SK-N-SH treated with all-trans-retinoic acid at 6 μM for 48 hours (cell line): Measurements from ENCODE around the gene ZFHX3.

Experiments used
- ATAC-seq: fragments of 200-7000 bp; cut with Tn5 transposase; 3 replicates; pipeline ENCODE4 v1.9.1; 2020; ENCODE audit warnings: mild to moderate bottlenecking, moderate library complexity
- ARNTL ChIP-seq: fragments of 450-650 bp; formaldehyde crosslinking; IDR thresholded peaks from 2 replicates; pipeline ENCODE4 v1.5.0; 2020; ENCODE audit warnings: low read depth, mild to moderate bottlenecking, moderate library complexity, borderline replicate concordance
- BACH2 ChIP-seq: fragments of 250-450 bp; sonication (Bioruptor Pico); IDR thresholded peaks from 2 replicates; pipeline ENCODE4 v1.9.0; 2021; ENCODE audit warnings: mild to moderate bottlenecking, borderline replicate concordance
- CSDC2 ChIP-seq: fragments of 250-450 bp; sonication (Bioruptor Pico); IDR thresholded peaks from 2 replicates; pipeline ENCODE4 v1.5.0; 2020; ENCODE audit warnings: mild to moderate bottlenecking, moderate library complexity
- GLIS3 ChIP-seq: fragments of 250-450 bp; sonication (Bioruptor Pico); IDR thresholded peaks from 2 replicates; pipeline ENCODE4 v1.5.0; 2020; ENCODE audit warnings: mild to moderate bottlenecking, moderate library complexity
- ISL1 ChIP-seq: fragments of 250-450 bp; sonication (Bioruptor Pico); IDR thresholded peaks from 2 replicates; pipeline ENCODE4 v2.1.2; 2022; ENCODE audit warnings: mild to moderate bottlenecking, moderate library complexity
- OSR1 ChIP-seq: fragments of 250-450 bp; sonication (Bioruptor Pico); IDR thresholded peaks from 2 replicates; pipeline ENCODE4 v1.8.0; 2022; ENCODE audit warnings: moderate library complexity, mild to moderate bottlenecking, inconsistent platforms
- POU6F1 ChIP-seq: fragments of 250-450 bp; sonication (Bioruptor Pico); IDR thresholded peaks from 2 replicates; pipeline ENCODE4 v1.8.0; 2021; ENCODE audit warnings: low read depth, mild to moderate bottlenecking, moderate library complexity, borderline replicate concordance
- PPARA ChIP-seq: fragments of 250-450 bp; sonication (Bioruptor Pico); IDR thresholded peaks from 2 replicates; pipeline ENCODE4 v1.5.0; 2020; ENCODE audit warnings: mild to moderate bottlenecking, borderline replicate concordance
- SNAI2 ChIP-seq: fragments of 250-450 bp; sonication (Bioruptor Pico); IDR thresholded peaks from 2 replicates; pipeline ENCODE4 v1.5.0; 2020; ENCODE audit warnings: mild to moderate bottlenecking, moderate library complexity
- TCF4 ChIP-seq: fragments of 250-450 bp; sonication (Bioruptor Pico); IDR thresholded peaks from 2 replicates; pipeline ENCODE4 v1.8.0; 2021; ENCODE audit warnings: mild to moderate bottlenecking, moderate library complexity, borderline replicate concordance
- TOX ChIP-seq: fragments of 250-450 bp; sonication (Bioruptor Pico); IDR thresholded peaks from 2 replicates; pipeline ENCODE4 v1.8.0; 2021; ENCODE audit warnings: mild to moderate bottlenecking, moderate library complexity, borderline replicate concordance
- ZC3H10 ChIP-seq: fragments of 250-450 bp; sonication (Bioruptor Pico); IDR thresholded peaks from 2 replicates; pipeline ENCODE4 v1.5.1; 2021; ENCODE audit warnings: mild to moderate bottlenecking, moderate library complexity
- ZFP3 ChIP-seq: fragments of 250-450 bp; sonication (Bioruptor Pico); IDR thresholded peaks from 2 replicates; pipeline ENCODE4 v1.5.0; 2020; ENCODE audit warnings: mild to moderate bottlenecking, moderate library complexity
- ZFP30 ChIP-seq: fragments of 450-650 bp; formaldehyde crosslinking; IDR thresholded peaks from 2 replicates; pipeline ENCODE4 v1.5.0; 2022; ENCODE audit warnings: mild to moderate bottlenecking, moderate library complexity
- ZNF8 ChIP-seq: fragments of 450-650 bp; formaldehyde crosslinking; IDR thresholded peaks from 2 replicates; pipeline ENCODE4 v1.5.0; 2020; ENCODE audit warnings: mild to moderate bottlenecking, moderate library complexity
- TF ChIP-seq, protein P1 (sequence below): fragments of 250-450 bp; sonication (Bioruptor Pico); IDR thresholded peaks from 2 replicates; pipeline ENCODE4 v1.5.1; 2021; ENCODE audit warnings: mild to moderate bottlenecking, moderate library complexity
- TF ChIP-seq, protein P2 (sequence below): fragments of 250-450 bp; sonication (Bioruptor Pico); IDR thresholded peaks from 2 replicates; pipeline ENCODE4 v1.8.0; 2020; ENCODE audit warnings: mild to moderate bottlenecking, moderate library complexity, borderline replicate concordance
- TF ChIP-seq, protein P3 (sequence below): fragments of 250-450 bp; sonication (Bioruptor Pico); IDR thresholded peaks from 2 replicates; pipeline ENCODE4 v1.5.1; 2020; ENCODE audit warnings: low read depth, mild to moderate bottlenecking, moderate library complexity

Gene ZFHX3

GRCh38 chr16:72751076-72751475 is 296.9 kb downstream of the ZFHX3 start:
- TF ChIP-seq OSR1, result no peak
- no peak for TF ChIP-seq BACH2 (CRISPR knock-in tag)
- TF ChIP-seq, protein P1, sequence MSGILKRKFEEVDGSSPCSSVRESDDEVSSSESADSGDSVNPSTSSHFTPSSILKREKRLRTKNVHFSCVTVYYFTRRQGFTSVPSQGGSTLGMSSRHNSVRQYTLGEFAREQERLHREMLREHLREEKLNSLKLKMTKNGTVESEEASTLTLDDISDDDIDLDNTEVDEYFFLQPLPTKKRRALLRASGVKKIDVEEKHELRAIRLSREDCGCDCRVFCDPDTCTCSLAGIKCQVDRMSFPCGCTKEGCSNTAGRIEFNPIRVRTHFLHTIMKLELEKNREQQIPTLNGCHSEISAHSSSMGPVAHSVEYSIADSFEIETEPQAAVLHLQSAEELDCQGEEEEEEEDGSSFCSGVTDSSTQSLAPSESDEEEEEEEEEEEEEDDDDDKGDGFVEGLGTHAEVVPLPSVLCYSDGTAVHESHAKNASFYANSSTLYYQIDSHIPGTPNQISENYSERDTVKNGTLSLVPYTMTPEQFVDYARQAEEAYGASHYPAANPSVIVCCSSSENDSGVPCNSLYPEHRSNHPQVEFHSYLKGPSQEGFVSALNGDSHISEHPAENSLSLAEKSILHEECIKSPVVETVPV, result no peak
- TF ChIP-seq ZNF8 (CRISPR knock-in tag), result no peak
- TF ChIP-seq ZFP3, result no peak
- TF ChIP-seq PPARA (CRISPR knock-in tag), result no peak
- ATAC-seq, result no peak

DNA sequence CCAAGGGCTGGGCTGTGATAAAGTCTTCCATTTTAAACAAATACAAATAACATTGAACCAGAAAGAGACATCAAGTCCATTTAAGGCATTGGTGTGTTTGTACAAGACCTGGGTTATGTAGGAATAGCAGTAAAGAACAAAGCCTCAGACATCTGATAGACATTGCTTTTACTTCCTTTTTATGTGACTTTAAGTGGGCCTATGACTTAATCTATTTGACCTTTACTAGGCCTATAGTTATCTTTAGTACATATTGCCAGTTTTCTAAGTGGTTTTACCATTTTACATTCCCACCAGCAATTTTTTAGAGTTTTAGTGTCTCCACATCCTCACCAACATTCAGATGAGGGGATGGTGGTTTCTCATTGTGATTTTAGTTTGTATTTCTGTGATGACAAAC is 298.8 kb downstream of the ZFHX3 start:
- no peak for TF ChIP-seq PPARA (CRISPR knock-in tag)
- TF ChIP-seq, protein P2, sequence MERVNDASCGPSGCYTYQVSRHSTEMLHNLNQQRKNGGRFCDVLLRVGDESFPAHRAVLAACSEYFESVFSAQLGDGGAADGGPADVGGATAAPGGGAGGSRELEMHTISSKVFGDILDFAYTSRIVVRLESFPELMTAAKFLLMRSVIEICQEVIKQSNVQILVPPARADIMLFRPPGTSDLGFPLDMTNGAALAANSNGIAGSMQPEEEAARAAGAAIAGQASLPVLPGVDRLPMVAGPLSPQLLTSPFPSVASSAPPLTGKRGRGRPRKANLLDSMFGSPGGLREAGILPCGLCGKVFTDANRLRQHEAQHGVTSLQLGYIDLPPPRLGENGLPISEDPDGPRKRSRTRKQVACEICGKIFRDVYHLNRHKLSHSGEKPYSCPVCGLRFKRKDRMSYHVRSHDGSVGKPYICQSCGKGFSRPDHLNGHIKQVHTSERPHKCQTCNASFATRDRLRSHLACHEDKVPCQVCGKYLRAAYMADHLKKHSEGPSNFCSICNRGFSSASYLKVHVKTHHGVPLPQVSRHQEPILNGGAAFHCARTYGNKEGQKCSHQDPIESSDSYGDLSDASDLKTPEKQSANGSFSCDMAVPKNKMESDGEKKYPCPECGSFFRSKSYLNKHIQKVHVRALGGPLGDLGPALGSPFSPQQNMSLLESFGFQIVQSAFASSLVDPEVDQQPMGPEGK (CRISPR knock-in tag), result no peak
- TF ChIP-seq TOX (CRISPR knock-in tag), result no peak
- TF ChIP-seq GLIS3, result no peak
- no peak for ATAC-seq

- ATAC-seq, result no peak
These were observed 303.7 kb downstream of the ZFHX3 start for GRCh38 chr16:72744076-72744793.

More at GRCh38 chr16:72744076-72744793, 303.7 kb downstream of the ZFHX3 start:
- TF ChIP-seq SNAI2 (CRISPR knock-in tag) (no peak), BACH2 (CRISPR knock-in tag) (no peak), CSDC2 (CRISPR knock-in tag) (no peak), ARNTL (no peak), POU6F1 (CRISPR knock-in tag) (no peak), ISL1 (CRISPR knock-in tag) (no peak), TCF4 (CRISPR knock-in tag) (no peak), TOX (CRISPR knock-in tag) (no peak), ZC3H10 (CRISPR knock-in tag) (no peak), ZFP3 (no peak), ZFP30 (no peak), OSR1 (no peak), GLIS3 (no peak), PPARA (CRISPR knock-in tag) (no peak)
- TF ChIP-seq, protein P3, sequence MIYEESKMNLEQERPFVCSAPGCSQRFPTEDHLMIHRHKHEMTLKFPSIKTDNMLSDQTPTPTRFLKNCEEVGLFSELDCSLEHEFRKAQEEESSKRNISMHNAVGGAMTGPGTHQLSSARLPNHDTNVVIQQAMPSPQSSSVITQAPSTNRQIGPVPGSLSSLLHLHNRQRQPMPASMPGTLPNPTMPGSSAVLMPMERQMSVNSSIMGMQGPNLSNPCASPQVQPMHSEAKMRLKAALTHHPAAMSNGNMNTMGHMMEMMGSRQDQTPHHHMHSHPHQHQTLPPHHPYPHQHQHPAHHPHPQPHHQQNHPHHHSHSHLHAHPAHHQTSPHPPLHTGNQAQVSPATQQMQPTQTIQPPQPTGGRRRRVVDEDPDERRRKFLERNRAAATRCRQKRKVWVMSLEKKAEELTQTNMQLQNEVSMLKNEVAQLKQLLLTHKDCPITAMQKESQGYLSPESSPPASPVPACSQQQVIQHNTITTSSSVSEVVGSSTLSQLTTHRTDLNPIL, result no peak
- TF ChIP-seq, protein P2 (CRISPR knock-in tag), result no peak
